Measurements from ENCODE around the gene PNPLA3. TPM values are rescaled to one million over a fixed set of nuclear protein-coding genes. Genes with fewer than 3 reads are reported as not detected.

Gene PNPLA3
- total RNA-seq, 1 experiment from 2014 or later: 17.5 TPM

- H3T11ph ChIP-seq (ENCODE audit: low read length): no peak overlapping the region
- H2BK15ac ChIP-seq (ENCODE audit: low read depth, low read length): no peak overlapping the region
- no peaks in the 10 kb centered on the region for H3K9me3 ChIP-seq (ENCODE audit: control insufficient read depth, low read depth, low read length)
- peak overlapping the region in 1 of 2 experiments; percentile 40; a peak in 2 of 5 replicates for H3K4me3 Mint-ChIP-seq
- H3K27ac ChIP-seq (ENCODE audit: insufficient read length, low read depth, low read length): no peak overlapping the region
- no peaks in the 10 kb centered on the region for H3K27me3 Mint-ChIP-seq (ENCODE audit: low read depth)
- DNase-seq: no peak
- H2AFZ ChIP-seq (ENCODE audit: low read length): no peak overlapping the region
- H3K27ac Mint-ChIP-seq: no peak overlapping the region
- H3K36me3 Mint-ChIP-seq (ENCODE audit: insufficient read depth in 1 of 3, low read depth in 3 of 3): peaks cover 33 to 45% (median 43%) of the 10 kb centered on the region in 3 experiments; a peak in 6 of 7 replicates
- no peak overlapping the region for H2BK12ac ChIP-seq (ENCODE audit: insufficient read length, low read depth, low read length)
- H2BK120ac ChIP-seq (ENCODE audit: low read depth, low read length, poor library complexity, severe bottlenecking): no peak overlapping the region
- peaks cover 3% of the 10 kb centered on the region; the same call in 1 of the 2 replicates for H3K4me1 ChIP-seq (ENCODE audit: insufficient read depth, low read length)
- H3K27me3 ChIP-seq (ENCODE audit: insufficient read depth, low read length): no peaks in the 10 kb centered on the region
- no peaks in the 10 kb centered on the region for H4K20me1 ChIP-seq (ENCODE audit: control insufficient read depth, insufficient read depth, insufficient read length)
- no peaks in the 10 kb centered on the region for H3K79me1 ChIP-seq (ENCODE audit: insufficient read depth, low read depth, low read length, poor library complexity, severe bottlenecking)
- WGBS (ENCODE audit: extremely low coverage, insufficient read length, low lambda C conversion rate): no CpG with 5 or more reads among the region's 1 CpG
- no peak overlapping the region for H3K4me2 ChIP-seq (ENCODE audit: insufficient read depth, insufficient read length, low read length)
- no peak overlapping the region for H2BK20ac ChIP-seq (ENCODE audit: low read depth, low read length, poor library complexity, severe bottlenecking)
- H3K18ac ChIP-seq (ENCODE audit: insufficient read length, low read depth, low read length): no peak overlapping the region
- H3K9me3 Mint-ChIP-seq: no peaks in the 10 kb centered on the region; a peak in 1 of 5 replicates
- no peak overlapping the region for H2AK5ac ChIP-seq (ENCODE audit: insufficient read length, low read length)
- H3K9ac ChIP-seq (ENCODE audit: extremely low read depth, insufficient read length, low read length): no peak overlapping the region
- no peak for TF ChIP-seq CTCF (conservative IDR thresholded peaks at IDR 0.05)
- H4K5ac ChIP-seq (ENCODE audit: insufficient read length, low read depth, low read length): no peak overlapping the region
- no peak overlapping the region for H3K4ac ChIP-seq (ENCODE audit: low read depth, low read length)
- no peak overlapping the region for H3K56ac ChIP-seq (ENCODE audit: insufficient read length, low read depth, low read length)
- H3K23me2 ChIP-seq (ENCODE audit: insufficient read length, low read depth, low read length, poor library complexity, severe bottlenecking): peaks cover 3% of the 10 kb centered on the region
- no peak overlapping the region for H4K8ac ChIP-seq (replicated peaks; ENCODE audit: insufficient read length, low read depth, low read length)
- H2BK5ac ChIP-seq (ENCODE audit: insufficient read length, low read length): no peak overlapping the region
- H3K14ac ChIP-seq (ENCODE audit: insufficient read depth, low read length): no peak overlapping the region
- no peaks in the 10 kb centered on the region; the same call in 1 of the 2 replicates for H3K79me2 ChIP-seq (ENCODE audit: insufficient read depth, low read length)
- H4K91ac ChIP-seq (ENCODE audit: insufficient read length, low read depth, low read length): no peak overlapping the region
- peaks cover 30 to 37% of the 10 kb centered on the region in 2 experiments for H3K4me1 Mint-ChIP-seq
- no peak overlapping the region for H3K23ac ChIP-seq (ENCODE audit: insufficient read length, low read depth, low read length)
Observed at GRCh38 chr22:43926349-43926710, 2.7 kb downstream of the PNPLA3 start.
